ACHN (cell line): ENCODE measurements around the gene LIX1L.

Source experiments
- DNase-seq: peaks from one replicate; pipeline ENCODE4 v3.0.0-alpha.2; 2015
- in situ Hi-C: cut with HindIII; loops from 2 replicates; pipeline ENCODE4 v1.10.0; 2017; ENCODE audit warnings: low sequenced_read_pairs, low pct_ligation_motif_present, low pct_unique_long_range_greater_than_20kb

The LIX1L gene

DNA sequence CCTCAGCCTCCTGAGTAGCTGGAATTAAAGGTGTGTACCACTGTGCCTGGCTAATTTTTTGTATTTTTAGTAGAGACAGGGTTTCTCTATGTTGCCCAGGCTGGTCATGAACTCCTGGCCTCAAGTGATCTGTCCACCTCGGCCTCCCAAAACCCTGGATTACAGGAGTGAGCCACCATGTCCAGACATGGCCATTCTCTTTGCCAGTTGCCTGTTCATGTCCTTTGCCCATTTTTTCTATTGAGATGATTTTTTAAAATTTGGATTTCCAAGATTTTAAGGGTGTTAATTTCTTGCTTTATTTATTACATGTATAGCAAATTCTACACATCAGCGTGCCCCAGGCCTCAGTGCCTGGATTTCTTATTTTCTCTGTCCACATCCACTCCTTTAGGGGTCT is 9.5 kb upstream of the LIX1L start:
- in situ Hi-C loops: no loop called here

GRCh38 chr1:145965119-145965744 is 7.4 kb upstream of the LIX1L start:
- in situ Hi-C loops: no loop called here
- no peak for DNase-seq

More for the DNA sequence above, 9.5 kb upstream of the LIX1L start:
- DNase-seq: no peak

GRCh38 chr1:145964328-145965118 is 6.7 kb upstream of the LIX1L start, which contains the start of the genes ANKRD34A and POLR3GL:
Gene ANKRD34A, minus strand, starts transcription at chr1:145964575. Its CDS starts 2,816 bp downstream, at chr1:145961759.
Gene POLR3GL, plus strand, starts transcription at chr1:145964690. Its CDS starts 10,176 bp downstream, at chr1:145974866.
- in situ Hi-C loops: no loop called here
- peak; percentile 98 for DNase-seq

- in situ Hi-C loops: no loop called here
- DNase-seq: peak; percentile 74
Observed at GRCh38 chr1:145963265-145964019, 5.6 kb upstream of the LIX1L start.

DNA sequence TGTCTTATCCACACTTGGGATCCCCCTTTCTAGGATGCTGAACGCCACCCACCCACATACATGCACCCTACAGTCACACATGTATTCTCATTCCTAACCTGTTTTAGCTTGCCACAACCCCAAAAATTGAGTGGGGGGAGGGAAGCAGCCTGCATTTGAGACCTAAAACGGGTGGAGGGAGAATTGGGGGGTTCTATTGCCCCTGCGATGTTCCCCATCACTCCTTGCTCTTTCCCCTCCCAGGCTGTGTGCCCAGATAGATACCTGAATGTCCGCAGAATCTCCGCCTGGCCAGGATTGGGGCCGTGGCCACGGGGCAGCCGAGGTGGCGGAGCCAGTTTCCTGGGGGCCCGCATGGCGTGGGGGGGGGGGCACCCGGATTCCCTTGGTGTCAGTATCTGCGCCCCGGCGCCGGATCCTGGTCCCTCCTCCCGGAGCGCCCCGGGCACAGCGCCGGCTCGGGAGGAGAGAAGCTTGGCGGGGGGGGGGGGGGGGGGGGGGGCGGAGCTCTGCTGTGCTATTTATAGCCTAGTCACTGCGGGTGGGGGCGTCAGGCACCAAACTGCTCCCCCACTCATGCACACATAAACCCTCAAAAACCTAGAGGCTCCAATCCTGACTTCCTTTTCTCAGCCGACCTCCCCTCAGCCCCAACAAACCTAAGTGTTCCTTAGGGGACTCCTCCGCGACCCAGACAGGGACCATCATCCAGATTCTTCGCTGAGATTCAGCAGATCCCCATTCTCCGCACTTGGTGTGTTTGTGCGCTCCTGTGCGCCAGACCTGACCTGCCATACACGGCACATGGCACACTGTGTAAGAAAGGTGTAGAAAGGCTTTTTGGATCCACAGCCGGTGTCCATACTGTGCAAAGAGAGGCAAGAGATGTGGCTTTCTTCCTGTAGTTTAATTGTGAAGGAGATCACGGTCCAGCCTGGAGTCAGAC is 4.6 kb upstream of the LIX1L start:
- peak; percentile 23 for DNase-seq
- in situ Hi-C loops: no loop called here

GRCh38 chr1:145961425-145962156 is 3.8 kb upstream of the LIX1L start:
- in situ Hi-C loops: no loop called here
- peak; percentile 44 for DNase-seq

GRCh38 chr1:145961109-145961424 is 3.2 kb upstream of the LIX1L start:
- no peak for DNase-seq
- in situ Hi-C loops: no loop called here

DNA sequence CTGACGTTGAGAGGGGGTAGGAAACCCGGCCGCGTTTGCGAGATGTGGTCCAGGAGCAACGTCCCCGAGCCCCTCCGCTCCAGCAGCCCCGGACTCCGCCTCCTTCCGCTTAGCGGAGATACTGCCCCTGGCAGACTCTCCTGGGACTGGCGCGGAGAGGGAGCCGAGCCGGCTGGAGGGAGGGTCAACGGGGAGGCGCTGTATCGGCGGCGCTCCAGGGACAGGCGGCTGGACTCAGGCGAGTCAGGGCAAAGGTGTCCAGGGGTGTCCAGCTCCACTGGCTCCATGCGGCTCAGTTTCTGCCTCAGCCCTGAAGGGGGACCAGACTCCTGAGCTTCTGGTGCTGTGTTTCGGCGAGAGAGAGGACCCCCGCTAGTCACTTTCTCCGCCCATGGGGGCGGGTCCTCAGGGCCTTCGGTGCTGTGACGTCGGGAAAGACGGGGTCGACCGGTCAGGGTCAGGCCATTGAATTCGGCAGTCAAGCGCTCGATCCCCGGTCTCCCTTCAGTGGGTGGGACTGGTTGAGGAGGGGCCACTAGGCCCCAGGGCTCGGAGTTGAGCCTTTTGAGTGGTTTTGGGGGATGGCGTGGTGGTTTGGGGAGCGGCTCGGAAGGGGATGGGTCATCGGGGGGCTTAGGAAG is 2.8 kb upstream of the LIX1L start:
- peak; percentile 79 for DNase-seq
- in situ Hi-C loops: no loop called here

DNA sequence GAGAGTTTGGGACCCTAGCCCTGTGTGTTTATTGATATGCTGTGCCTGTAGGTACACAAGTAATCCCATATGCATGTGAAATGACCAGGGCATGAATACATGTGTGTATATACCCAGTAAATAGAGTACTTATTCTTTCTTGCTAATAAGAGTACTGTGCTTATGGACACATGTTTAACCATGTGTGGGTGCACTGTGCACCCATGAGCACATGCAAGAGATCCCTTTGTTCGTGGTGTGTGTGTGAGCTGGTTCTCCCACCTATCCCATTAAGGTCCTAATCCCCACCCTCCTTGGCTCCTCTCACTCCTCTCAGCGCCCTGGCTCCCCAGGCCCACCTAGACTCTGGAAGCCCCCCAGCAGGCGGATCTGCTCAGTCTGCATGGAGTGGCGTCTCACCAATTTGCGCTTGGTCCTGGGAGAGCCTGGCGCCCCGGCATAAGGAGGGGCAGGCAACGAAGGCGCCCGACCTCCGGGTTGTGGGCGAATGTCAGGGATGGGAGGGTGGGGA is 2.2 kb upstream of the LIX1L start:
- in situ Hi-C loops: no loop called here
- no peak for DNase-seq

GRCh38 chr1:145959333-145959732 is 1.5 kb upstream of the LIX1L start:
- in situ Hi-C loops: no loop called here

GRCh38 chr1:145958734-145959133 is 917 bp upstream of the LIX1L start:
- in situ Hi-C loops: no loop called here
- DNase-seq: no peak

More at GRCh38 chr1:145959333-145959732, 1.5 kb upstream of the LIX1L start:
- DNase-seq: no peak

DNA sequence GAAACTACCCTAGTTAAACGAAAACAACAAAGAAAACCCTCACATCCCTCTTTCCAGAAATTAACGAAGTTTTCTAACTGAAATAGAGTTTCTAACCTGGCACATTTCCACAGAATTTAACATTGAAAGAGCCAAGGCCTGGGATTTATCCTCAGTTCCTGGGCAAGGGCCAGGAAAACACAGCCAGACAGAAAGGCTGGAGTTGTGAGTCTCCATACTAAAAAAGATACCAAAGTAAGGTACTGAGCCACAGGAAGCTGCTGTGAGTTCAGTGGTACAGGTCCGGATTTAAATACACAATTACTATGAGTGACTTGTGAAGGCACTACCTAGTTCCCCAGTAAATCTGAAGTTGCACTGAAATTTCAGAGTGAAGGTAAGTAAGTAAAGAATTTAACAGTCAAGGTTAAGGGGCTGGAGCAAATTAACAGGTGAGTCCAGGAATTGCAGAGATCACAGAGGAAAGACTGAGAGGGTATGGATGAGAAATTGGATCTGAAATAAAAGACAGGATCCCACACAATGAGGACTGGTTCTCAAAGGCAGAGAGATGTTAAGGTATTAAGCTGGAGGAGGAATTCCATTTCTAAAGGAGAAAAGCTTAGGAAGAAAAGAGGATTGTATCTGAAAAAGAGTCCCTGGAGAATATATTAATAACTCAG is 905 bp downstream of the LIX1L start:
- in situ Hi-C loops: no loop called here
- DNase-seq: peak; percentile 20

- no peak for DNase-seq
- in situ Hi-C loops: no loop called here
Observed at GRCh38 chr1:145956361-145956760, 1.5 kb downstream of the LIX1L start.

GRCh38 chr1:145955436-145955835 is 2.4 kb downstream of the LIX1L start:
- in situ Hi-C loops: no loop called here
- DNase-seq: no peak

DNA sequence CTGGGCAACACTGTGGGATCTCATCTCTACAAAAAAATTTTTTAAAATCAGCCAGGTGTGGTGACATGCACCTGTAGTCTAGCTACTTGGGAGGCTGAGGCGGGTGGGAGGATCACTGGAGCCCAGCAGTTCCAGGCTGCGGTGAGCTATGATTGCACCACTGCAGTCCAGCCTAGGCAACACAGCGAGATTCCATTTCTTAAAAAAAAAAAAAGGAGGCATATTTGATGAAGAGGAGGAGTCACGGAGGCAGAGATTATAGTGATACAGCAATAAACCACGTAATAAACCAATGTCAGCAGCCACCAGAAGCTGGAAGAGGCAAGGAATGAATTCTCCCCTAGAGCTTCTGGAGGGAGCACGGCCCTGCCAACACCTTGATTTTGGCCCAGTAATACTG is 4.0 kb downstream of the LIX1L start:
- DNase-seq: no peak
- in situ Hi-C loops: no loop called here

DNA sequence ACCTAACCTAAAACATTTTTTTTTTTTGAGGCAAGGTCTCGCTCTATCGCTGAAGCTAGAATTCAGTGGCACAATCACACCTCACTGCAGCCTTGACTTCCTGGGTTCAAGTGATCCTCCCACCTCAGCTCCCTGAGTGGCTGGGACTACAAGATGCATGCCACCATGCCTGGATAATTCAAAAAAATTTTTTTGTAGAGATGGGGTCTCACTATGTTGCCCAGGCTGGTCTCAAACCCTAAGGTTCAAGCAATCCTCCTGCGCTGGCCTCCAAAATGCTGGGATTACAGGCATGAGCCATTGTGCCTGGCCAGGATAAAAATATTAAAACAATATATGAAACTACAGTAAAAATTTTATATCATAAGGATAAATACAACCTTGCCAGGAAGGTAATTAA is 4.9 kb downstream of the LIX1L start:
- no peak for DNase-seq
- in situ Hi-C loops: no loop called here

- in situ Hi-C loops: no loop called here
- no peak for DNase-seq
Observed at GRCh38 chr1:145951526-145951925, 6.3 kb downstream of the LIX1L start.
